ENCODE data around the gene SIRT3.

The SIRT3 gene

GRCh38 chr11:259413-259812 is 23.3 kb upstream of the SIRT3 start:
- H3K4me3 ChIP-seq (ENCODE audit: low read depth, low read length), result no peak overlapping the region
- no peak for TF ChIP-seq CTCF (IDR thresholded peaks at IDR 0.05; ENCODE audit: control insufficient read depth, extremely low read depth, insufficient read depth)
- no peak for DNase-seq (ENCODE audit: low read depth)

- no peak overlapping the region for H3K4me3 ChIP-seq (ENCODE audit: low read depth, low read length)
- no peak for DNase-seq (ENCODE audit: low read depth)
- peak; percentile 52 for TF ChIP-seq CTCF (IDR thresholded peaks at IDR 0.05; ENCODE audit: control insufficient read depth, extremely low read depth, insufficient read depth)
Measured at GRCh38 chr11:257766-258493, 21.8 kb upstream of the SIRT3 start.

GRCh38 chr11:256952-257737 is 21.0 kb upstream of the SIRT3 start:
- no peak for DNase-seq (ENCODE audit: low read depth)
- no peak for TF ChIP-seq CTCF (IDR thresholded peaks at IDR 0.05; ENCODE audit: control insufficient read depth, extremely low read depth, insufficient read depth)
- no peak overlapping the region for H3K4me3 ChIP-seq (ENCODE audit: low read depth, low read length)

DNA sequence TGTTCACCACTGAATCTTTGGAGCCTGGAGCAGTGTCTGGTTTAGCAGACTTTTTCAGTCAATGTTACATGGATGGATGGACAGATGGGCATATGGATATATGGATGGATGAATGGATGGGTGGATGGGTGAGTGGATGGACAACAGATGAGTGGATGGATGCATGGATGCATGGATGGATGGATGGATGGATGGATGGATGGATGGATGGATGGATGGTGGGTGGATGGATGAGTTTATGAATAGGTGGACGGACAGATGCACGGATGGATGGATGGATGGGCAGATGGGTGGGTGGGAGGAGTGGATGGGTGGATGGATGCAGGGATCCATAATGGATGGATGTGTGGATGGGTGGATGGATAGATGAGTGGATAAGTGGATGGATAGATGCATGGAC is 19.7 kb upstream of the SIRT3 start:
- DNase-seq (ENCODE audit: low read depth), result no peak
- no peak overlapping the region for H3K4me3 ChIP-seq (ENCODE audit: low read depth, low read length)
- TF ChIP-seq CTCF (IDR thresholded peaks at IDR 0.05; ENCODE audit: control insufficient read depth, extremely low read depth, insufficient read depth), result no peak

DNA sequence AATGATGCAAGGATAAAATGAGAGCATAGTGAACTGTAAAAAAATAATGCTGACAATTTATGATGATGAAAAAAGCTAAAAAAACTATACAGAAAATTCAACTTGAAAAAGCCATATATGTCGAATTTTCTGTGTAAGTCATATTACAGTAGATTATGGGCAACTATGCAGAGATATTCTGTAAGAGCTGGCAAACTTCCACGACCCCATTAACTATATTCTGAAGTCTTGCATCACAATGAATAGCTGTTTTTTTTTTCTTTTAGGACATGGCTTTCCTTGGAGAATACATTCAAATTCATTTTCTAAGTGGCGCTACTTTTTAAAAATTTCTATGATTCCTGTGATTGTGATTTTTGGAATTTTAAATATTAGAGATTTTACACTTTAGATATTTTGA is 19.0 kb upstream of the SIRT3 start:
- no peak for DNase-seq (ENCODE audit: low read depth)
- no peak overlapping the region for H3K4me3 ChIP-seq (ENCODE audit: low read depth, low read length)
- no peak for TF ChIP-seq CTCF (IDR thresholded peaks at IDR 0.05; ENCODE audit: control insufficient read depth, extremely low read depth, insufficient read depth)

DNA sequence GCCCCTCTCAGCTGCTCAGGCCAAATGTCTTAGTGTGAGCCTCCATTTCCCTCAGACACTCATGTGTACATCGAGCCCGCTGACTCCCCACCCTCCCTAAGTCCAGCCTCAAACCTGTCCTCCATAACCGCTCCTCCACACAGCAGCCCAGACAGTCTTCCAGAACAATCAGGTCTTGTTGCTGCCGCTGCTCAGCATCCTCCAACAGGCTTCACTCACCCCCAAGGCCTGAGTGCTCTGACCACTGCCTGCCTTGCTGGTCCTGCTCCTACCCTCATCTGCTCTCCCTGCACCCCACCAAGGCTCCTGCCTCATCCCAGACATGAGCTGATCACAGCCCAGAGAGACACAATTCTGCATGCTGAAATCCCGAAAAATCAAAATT is 17.7 kb upstream of the SIRT3 start:
- H3K4me3 ChIP-seq (ENCODE audit: low read depth, low read length), result no peak overlapping the region
- TF ChIP-seq CTCF (IDR thresholded peaks at IDR 0.05; ENCODE audit: control insufficient read depth, extremely low read depth, insufficient read depth), result no peak
- no peak for DNase-seq (ENCODE audit: low read depth)
